Cardiac muscle cell (in vitro differentiated cells and primary cell): ENCODE measurements around the gene C6orf141. TPM values are rescaled to one million over a fixed set of nuclear protein-coding genes. Genes with fewer than 3 reads are reported as not detected.

Source experiments
- DNase-seq, 2 donors: peaks; one replicate each; pipeline versions ENCODE4 v3.0.0 to v3.0.0-alpha.2; 2010 to 2017; ENCODE audit warnings: low read depth in 1 of 2, low spot score in 1 of 2
- H3K27ac ChIP-seq: fragments of 200-600 bp; sonication (generic); 2 replicates; pipeline ENCODE4 v1.5.1; 2016
- H3K27me3 ChIP-seq: fragments of 200-600 bp; sonication (generic); 2 replicates; pipeline ENCODE4 v1.6.0; 2016; ENCODE audit warnings: control low read depth
- H3K36me3 ChIP-seq: fragments of 200-600 bp; sonication (generic); 2 replicates; pipeline ENCODE4 v1.5.1; 2016; ENCODE audit warnings: control low read depth
- H3K4me1 ChIP-seq: fragments of 200-600 bp; sonication (generic); 2 replicates; pipeline ENCODE4 v1.8.1; 2017; ENCODE audit warnings: low read depth, mild to moderate bottlenecking, mixed run types
- H3K4me3 ChIP-seq: fragments of 200-600 bp; sonication (generic); 2 replicates; pipeline ENCODE4 v1.5.1; 2016; ENCODE audit warnings: mild to moderate bottlenecking
- H3K9me3 ChIP-seq: fragments of 200-600 bp; sonication (generic); 2 replicates; pipeline ENCODE4 v1.5.1; 2017; ENCODE audit warnings: low read depth, mild to moderate bottlenecking, control low read depth
- CTCF ChIP-seq: IDR thresholded peaks from 2 replicates; pipeline ENCODE4 v1.5.1; 2012; ENCODE audit warnings: low read depth, mild to moderate bottlenecking, low read length
- polyA plus RNA-seq: library from polyadenylated mRNA; unstranded; fragments of >200 nt; fragmentation: Nextera tagmentation; extraction: Ambion mirVana; gene quantifications from 2 replicates; pipeline ENCODE4 v1.2.1, GENCODE V29; 2016
- total RNA-seq: library from RNA; depleted of rRNA; stranded (reverse); fragments of >200 nt; gene quantifications from 2 replicates; pipeline ENCODE4 v1.2.3, GENCODE V29; 2016

The C6orf141 gene
- total and polyA plus RNA-seq, 2 experiments from 2014 or later, result 0.54 to 0.98 TPM

GRCh38 chr6:49514571-49515484, 35.6 kb upstream of the C6orf141 start:
- Histone ChIP-seq H3K9me3 (no peaks in the 10 kb centered on the region), H3K4me1 (no peaks in the 10 kb centered on the region), H3K27ac (no peak overlapping the region), H3K4me3 (no peak overlapping the region), H3K36me3 (no peaks in the 10 kb centered on the region), H3K27me3 (no peaks in the 10 kb centered on the region)
- no peak for DNase-seq
- TF ChIP-seq CTCF, result no peak

DNA sequence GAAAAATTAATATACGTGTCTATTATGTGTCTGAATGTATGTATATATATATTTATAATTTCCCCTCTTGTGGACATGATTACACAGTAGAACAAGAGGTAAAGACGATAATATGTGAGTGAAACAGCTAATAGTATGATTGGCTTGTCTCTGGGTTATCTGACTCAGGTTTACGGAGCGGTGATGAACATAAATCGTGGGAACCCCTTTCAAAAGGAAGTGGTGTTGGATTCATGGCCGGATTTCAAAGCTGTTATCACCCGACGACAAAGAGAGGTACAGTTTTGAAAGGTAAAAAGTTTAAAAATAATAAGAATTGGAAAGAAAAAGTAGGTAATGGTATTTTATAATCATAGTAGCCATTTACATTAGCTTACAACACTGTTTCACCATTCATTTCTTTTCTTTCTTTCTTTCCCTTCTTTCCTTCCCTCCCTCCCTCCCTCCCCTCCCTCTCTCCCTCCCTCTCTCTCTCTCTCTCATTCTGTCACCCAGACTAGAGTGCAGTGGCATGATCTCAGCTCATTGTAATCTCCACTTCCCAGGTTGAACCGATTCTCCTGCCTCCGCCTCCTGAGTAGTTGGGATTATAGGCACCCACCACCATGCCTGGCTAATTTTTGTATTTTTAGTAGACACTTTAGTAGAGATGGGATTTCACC, 34.9 kb upstream of the C6orf141 start:
- Histone ChIP-seq H3K4me1 (no peaks in the 10 kb centered on the region), H3K36me3 (no peaks in the 10 kb centered on the region), H3K4me3 (no peak overlapping the region), H3K9me3 (no peaks in the 10 kb centered on the region), H3K27me3 (no peaks in the 10 kb centered on the region), H3K27ac (no peak overlapping the region)
- DNase-seq, result no peak
- no peak for TF ChIP-seq CTCF

GRCh38 chr6:49516147-49516505, 34.3 kb upstream of the C6orf141 start:
- no peak overlapping the region for H3K27ac ChIP-seq
- DNase-seq, result no peak
- TF ChIP-seq CTCF, result no peak
- no peak overlapping the region for H3K4me3 ChIP-seq
- no peaks in the 10 kb centered on the region for H3K4me1 ChIP-seq
- no peaks in the 10 kb centered on the region for H3K27me3 ChIP-seq
- H3K9me3 ChIP-seq, result no peaks in the 10 kb centered on the region
- H3K36me3 ChIP-seq, result no peaks in the 10 kb centered on the region

DNA sequence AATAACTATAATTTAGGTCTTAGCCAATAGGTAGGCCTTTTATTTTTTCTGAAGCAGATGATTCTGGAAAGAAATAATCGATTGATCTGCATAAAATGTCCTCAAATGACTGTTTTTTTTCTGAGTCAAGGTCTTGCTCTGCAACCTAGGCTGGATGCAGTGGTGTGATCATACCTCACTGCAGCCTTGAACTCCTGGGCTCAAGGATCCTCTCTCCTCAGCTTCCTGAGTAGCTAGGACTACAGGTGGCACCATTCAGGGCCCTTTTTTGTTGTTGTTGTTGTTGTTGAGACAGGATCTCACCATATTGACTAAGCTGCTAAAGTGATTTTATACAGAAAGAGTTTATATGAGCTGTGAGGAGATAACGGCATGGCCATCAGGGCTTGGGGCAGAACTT, 32.5 kb upstream of the C6orf141 start:
- H3K4me1 ChIP-seq, result no peaks in the 10 kb centered on the region
- no peaks in the 10 kb centered on the region for H3K27me3 ChIP-seq
- H3K9me3 ChIP-seq, result no peaks in the 10 kb centered on the region
- no peak for TF ChIP-seq CTCF
- DNase-seq, result no peak
- H3K36me3 ChIP-seq, result no peaks in the 10 kb centered on the region
- no peak overlapping the region for H3K4me3 ChIP-seq
- H3K27ac ChIP-seq, result no peak overlapping the region

DNA sequence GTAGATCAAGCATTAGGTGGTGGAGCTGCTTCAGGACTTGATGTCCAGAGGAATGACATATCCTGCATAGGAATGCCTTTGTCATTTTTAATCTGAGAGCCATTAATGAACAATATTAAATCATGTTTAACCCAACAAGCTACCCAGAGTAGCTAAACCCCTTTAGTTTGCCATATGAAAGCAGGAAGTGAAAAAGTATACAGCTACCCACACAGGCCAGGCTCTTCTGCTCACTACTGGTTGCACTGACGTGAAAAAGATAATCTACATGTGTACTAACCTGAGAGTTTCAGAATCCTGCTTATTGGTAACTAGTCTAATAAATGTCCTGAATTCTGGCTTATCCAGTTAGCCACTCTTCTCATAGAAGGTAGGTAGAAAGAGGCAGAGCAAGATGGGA, 30.8 kb upstream of the C6orf141 start:
- Histone ChIP-seq H3K27me3 (no peaks in the 10 kb centered on the region), H3K4me3 (no peak overlapping the region), H3K27ac (no peak overlapping the region), H3K4me1 (no peaks in the 10 kb centered on the region), H3K9me3 (no peaks in the 10 kb centered on the region), H3K36me3 (no peaks in the 10 kb centered on the region)
- TF ChIP-seq CTCF, result no peak
- no peak for DNase-seq
